Activated T-cell treated with anti-CD3 and anti-CD28 coated beads, Interleukin-2, amount 50 U/mL, for 1 hour (primary cell): Measurements from ENCODE around the gene SCLT1.
"Not testable (repeated sequence)": the region's sequence is repeated elsewhere in the genome, so short reads cannot be mapped to it uniquely, and the experiment has no call there.

Source experiments
- DNase-seq: peaks from one replicate; pipeline ENCODE4 v3.0.0-alpha.2; 2020

The SCLT1 gene

GRCh38 chr4:129093191-129093920 is at the start of gene SCLT1:
Gene SCLT1, minus strand, starts transcription at chr4:129093539. Its CDS starts 436 bp downstream, at chr4:129093103.
- DNase-seq, result peak; percentile 94

DNA sequence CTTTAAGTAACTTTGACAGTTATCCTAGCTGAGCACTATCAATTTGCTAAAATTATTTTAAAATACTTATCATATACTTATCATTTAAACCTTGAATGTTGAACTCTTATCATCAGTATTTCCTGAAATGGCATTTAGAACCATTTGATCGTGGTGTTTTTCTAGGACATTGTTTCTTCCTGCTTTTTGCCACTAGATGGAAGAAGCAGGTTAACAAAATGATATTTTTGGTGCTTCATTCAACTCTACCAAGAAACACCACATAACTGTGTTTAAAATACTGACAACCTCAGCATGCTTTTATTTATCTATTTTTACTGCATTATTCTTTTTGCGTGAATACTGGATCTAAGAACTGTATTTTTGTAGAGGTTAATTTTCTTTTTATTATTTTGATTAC is 47.2 kb upstream of the SCLT1 start:
- DNase-seq, result no peak

DNA sequence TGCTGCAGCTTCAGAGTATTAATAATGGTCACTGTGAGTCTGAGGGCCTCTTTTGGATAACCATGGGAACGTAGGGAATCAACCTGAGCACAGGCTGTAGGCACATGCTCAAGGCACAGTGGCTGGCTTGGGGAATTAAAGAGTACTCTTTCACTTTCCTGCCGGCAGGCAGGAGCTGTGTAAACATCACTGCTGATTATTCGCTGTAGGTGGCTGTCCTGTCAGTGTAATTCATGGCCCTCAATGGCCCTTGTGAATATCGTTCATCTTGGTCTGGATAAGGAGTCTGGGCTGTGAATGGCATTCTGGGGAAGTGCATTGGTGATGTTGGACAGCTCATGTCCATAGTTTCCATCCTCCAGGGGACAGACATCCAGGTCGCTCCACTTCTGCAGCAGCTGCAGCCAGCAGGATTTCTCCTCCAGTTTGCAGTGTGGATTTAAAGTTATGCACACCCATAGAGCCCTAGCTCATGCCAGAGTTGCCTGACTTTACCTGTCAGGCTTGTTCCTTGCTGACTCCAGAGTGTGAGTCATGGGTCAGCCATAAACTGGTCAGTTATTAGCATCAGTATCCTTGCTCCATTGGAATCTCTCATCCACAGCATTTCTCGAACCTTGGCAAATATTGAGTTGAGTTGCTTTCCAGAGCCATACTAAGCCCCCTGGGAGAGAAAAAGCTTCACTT is 45.6 kb upstream of the SCLT1 start:
- no peak for DNase-seq

DNA sequence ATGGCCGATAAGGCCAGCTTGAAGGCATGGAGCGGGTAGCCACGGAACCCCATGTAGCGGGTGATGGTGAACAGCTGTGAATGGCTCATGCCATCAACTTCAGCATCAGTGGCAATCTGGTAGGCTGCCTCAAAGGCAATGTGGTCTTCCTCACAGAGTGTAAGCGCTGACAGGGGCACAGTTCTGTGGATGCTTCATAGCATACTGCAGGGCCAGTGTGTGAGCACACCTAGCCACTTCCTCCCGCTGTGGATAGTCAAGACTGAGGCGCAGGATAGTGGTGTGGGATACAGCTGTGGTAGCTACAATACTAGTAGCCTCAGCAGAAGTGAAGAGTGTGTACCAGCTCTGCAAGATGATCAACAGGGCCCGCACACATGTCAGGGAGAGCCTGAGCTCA is 43.1 kb upstream of the SCLT1 start:
- no peak for DNase-seq

DNA sequence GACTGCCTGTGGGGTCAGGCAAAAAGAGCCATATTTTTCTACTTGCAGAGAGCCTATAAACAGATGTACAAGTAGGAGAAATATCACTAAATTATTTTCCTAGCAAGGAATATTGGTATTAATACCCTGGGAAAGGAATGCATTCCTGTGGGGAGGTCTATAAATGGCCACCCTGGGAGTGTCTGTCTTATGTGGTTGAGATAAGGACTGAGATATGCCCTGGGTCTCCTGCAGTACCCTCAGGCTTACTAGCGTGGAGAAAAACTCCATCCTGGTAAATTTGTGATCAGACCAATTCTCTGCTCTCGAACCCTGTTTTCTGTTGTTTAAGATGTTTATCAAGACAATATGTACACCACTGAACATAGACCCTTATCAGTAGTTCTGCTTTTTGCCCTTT is 38.0 kb upstream of the SCLT1 start:
- DNase-seq, result no peak

GRCh38 chr4:129129143-129129542 is 35.8 kb upstream of the SCLT1 start:
- no peak for DNase-seq

DNA sequence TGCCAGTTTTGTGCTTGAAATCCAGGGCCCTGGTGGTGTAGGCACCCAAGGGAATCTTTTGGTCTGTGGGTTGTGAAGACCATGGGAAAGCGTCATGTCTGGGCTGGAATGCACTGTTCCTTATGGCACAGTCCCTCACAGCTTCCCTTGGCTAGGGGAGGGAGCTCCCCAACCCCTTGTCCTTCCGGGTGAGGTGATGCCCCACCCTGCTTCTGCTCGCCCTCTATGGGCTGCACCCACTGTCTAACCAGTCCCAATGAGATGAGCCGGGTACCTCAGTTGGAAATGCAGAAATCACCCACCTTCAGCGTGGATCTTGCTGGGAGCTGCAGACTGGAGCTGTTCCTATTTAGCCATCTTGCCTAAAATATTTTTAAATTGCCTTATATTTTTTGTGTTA is 33.3 kb upstream of the SCLT1 start:
- DNase-seq, result not testable (repeated sequence)

GRCh38 chr4:129117705-129118104 is 24.4 kb upstream of the SCLT1 start:
- no peak for DNase-seq

GRCh38 chr4:129113919-129114318 is 20.6 kb upstream of the SCLT1 start:
- no peak for DNase-seq

DNA sequence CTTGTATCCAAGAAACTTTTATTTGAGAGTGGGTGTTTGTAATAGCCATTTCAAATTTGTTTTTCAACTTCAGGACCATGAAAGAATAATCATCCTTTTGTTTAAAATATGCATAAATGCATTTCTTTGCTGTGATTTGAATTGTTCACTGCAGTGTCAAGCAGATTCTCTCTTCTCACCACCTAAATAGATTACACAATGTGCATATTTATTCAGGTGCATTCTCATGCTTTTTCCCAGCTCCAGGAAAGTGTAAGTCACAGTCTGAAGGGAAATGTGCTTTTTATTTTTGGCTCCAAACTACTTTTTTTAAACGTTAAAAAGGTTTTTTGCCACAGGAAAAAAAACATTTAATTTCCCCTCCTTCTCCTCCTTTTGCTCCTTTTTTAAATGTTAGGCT is 20.1 kb upstream of the SCLT1 start:
- DNase-seq, result no peak

GRCh38 chr4:129111919-129112318 is 18.6 kb upstream of the SCLT1 start:
- DNase-seq, result no peak

DNA sequence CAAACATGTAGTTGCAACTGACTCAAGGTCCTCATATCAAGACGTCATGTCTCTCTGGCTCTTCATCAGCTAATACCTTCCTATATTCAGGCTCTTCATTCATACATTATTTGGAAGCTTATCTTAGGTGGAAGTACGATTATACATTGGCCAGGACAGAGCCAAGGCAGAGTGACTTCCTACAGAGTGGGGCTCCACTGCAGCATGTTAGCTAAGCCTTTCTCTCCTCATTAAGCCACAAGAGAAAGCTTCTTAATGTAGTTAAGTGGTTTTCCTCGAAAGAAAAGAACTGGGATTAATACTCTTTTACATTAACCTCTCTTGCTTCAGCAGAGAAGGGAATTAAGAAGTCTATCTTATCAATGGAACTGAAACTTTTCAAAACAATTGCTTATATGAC is 17.6 kb upstream of the SCLT1 start:
- DNase-seq, result no peak

- no peak for DNase-seq
These were observed 16.9 kb upstream of the SCLT1 start for GRCh38 chr4:129109965-129110824.

DNA sequence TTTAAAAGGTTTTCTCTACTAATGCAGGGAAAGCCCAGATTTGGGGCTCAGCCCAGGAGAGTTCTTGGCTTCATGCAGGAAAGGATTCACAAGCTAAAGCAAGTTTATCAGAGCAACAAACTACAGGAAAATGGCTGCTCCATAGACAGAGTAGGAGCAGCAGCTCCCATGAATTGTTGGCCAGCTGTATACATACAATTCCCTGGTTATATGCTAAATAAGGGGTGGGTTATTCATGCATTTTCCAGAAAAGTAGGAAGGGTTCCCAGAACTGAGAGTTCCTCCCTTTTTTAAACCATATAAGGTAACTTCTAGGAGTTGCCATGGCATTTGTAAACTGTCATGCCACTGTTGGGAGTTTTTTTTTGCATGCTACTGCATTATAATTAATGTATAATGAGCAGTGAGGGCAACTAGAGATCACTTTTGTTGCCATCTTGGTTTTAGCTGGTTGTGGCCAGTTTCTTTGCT is 5.2 kb upstream of the SCLT1 start:
- DNase-seq, result no peak

- peak; percentile 71 for DNase-seq
These were observed 2.6 kb upstream of the SCLT1 start, which contains the start of gene C4orf33 for GRCh38 chr4:129095811-129096454. Gene C4orf33, plus strand, starts transcription at chr4:129096152. Its CDS starts 6,459 bp downstream, at chr4:129102611.

GRCh38 chr4:129094347-129094746 is 1.0 kb upstream of the SCLT1 start:
- no peak for DNase-seq

DNA sequence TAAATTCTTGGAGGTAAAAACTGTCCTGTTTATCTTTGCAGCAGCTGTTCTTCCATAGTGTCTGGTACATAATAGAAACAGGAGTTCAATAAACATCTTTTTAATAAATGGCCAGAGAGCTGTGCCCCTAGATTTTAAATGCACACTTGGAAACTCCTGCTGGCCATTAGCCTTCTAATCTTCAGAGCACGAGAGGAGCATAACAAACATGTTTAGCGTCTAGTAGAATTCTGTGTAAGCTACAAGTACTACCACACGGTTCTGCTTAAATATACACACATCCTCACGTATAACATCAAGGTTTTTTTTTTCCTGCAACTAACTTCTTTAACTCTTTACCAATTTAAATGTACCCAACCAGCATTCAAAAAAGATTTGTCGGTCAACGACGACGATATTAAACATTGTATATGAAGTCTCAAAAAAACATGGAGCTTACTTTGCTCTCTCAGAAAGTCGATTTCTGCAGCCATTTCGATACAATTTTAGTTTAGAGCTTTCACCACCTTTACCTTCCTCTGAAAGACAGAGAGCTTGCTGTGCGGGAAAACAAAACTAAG is 628 bp downstream of the SCLT1 start:
- no peak for DNase-seq

DNA sequence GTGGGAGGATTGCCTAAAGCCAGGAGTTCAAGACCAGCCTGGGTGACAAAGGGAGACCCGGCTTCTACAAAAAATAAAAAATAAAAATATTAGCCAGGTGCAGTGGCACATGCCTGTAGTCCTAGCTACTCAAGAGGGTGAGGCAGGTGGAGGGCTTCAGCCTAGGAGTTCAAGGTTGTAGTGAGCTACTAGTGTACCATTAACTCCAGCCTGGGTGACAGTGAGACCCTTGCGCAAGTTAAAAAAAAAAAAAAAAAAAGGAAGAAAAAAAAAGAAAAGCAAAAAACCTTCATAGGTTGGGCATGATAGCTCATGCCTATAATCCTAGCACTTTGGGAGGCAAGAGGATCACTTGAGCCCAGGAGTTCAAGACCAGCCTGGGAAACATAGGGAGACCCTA is 5.8 kb downstream of the SCLT1 start:
- no peak for DNase-seq

GRCh38 chr4:129085472-129085871 is 7.9 kb downstream of the SCLT1 start:
- DNase-seq, result no peak

DNA sequence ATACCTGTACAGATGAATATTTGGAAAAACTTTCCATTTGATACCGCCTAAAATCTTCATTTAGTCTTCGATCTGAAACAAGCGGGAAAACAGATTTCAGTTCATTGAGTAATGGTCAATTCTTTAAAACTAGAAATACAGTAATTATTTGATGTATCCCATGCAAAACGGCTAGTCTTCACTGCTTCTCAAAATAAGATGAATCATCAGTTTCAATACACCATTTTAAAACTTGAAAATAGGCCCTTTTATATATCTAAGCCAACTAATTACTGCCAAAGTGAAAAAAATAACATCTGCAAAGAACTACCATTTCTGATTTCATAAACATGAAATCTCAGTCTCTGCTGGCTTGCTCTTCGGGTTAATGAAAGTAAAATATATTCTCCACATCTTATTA is 11.0 kb downstream of the SCLT1 start:
- DNase-seq, result no peak

DNA sequence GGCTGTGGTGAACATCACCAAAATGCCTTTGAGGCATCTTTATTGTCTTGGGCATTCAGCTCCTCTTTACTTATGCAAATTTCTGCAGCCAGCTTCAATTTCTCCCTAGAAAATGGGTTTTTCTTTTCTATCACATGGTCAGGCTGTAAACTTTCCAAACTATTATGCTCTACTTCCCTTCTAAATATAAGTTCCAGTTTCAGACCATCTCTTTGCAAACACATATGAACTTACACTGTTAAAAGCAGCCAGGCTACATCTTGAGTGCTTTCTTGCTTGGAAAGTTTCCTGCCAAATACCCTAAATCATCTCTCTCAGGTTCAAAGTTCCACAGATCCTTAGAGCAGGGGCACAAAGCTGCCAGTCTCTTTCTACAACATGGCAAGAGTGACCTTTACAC is 13.2 kb downstream of the SCLT1 start:
- no peak for DNase-seq

DNA sequence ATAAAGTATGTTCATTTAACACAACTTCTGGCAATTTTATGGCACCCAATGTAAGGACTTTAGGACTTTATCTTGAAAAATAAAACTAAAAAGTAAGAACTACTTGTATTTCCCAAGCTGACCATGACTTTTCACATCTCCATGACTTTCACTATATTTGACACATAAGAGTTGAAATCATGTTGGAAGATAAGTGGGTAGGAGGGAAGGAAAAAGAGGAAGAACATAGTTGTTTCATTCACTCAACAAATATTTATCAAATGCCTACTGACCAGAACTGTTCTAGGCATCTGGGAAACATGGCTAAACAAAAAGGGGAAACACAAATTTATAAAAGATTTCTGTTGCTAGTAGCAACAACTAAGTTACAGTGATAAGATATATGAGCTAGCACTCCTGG is 16.0 kb downstream of the SCLT1 start:
- no peak for DNase-seq

- DNase-seq, result not testable (repeated sequence)
These were observed 23.8 kb downstream of the SCLT1 start for GRCh38 chr4:129069537-129069936.
